ENCODE results near the gene KIRREL3.

KIRREL3 gene

GRCh38 chr11:126701520-126701897 lies 299.1 kb downstream of the KIRREL3 start:
- Mint-ChIP-seq H3K9me3 (no peaks in the 10 kb centered on the region), H3K4me3 (no peak overlapping the region), H3K27me3 (no peaks in the 10 kb centered on the region), H3K27ac (no peak overlapping the region), H3K4me1 (ENCODE audit: low read depth) (no peaks in the 10 kb centered on the region), H3K36me3 (ENCODE audit: low read depth) (no peaks in the 10 kb centered on the region)

GRCh38 chr11:126700768-126701519 lies 299.6 kb downstream of the KIRREL3 start:
- no peaks in the 10 kb centered on the region for H3K27me3 Mint-ChIP-seq
- H3K36me3 Mint-ChIP-seq (ENCODE audit: low read depth): no peaks in the 10 kb centered on the region
- H3K4me3 Mint-ChIP-seq: no peak overlapping the region
- no peaks in the 10 kb centered on the region for H3K4me1 Mint-ChIP-seq (ENCODE audit: low read depth)
- H3K9me3 Mint-ChIP-seq: no peaks in the 10 kb centered on the region
- H3K27ac Mint-ChIP-seq: no peak overlapping the region

- Mint-ChIP-seq H3K4me1 (ENCODE audit: low read depth) (no peaks in the 10 kb centered on the region), H3K36me3 (ENCODE audit: low read depth) (no peaks in the 10 kb centered on the region), H3K4me3 (no peak overlapping the region), H3K27me3 (no peaks in the 10 kb centered on the region), H3K9me3 (no peaks in the 10 kb centered on the region), H3K27ac (no peak overlapping the region)
Measured at GRCh38 chr11:126698576-126698975, 302.0 kb downstream of the KIRREL3 start.

- H3K27me3 Mint-ChIP-seq: no peaks in the 10 kb centered on the region
- H3K27ac Mint-ChIP-seq: no peak overlapping the region
- H3K36me3 Mint-ChIP-seq (ENCODE audit: low read depth): no peaks in the 10 kb centered on the region
- H3K9me3 Mint-ChIP-seq: no peaks in the 10 kb centered on the region
- H3K4me1 Mint-ChIP-seq (ENCODE audit: low read depth): no peaks in the 10 kb centered on the region
- no peak overlapping the region for H3K4me3 Mint-ChIP-seq
Measured at GRCh38 chr11:126697936-126698335, 302.6 kb downstream of the KIRREL3 start.

DNA sequence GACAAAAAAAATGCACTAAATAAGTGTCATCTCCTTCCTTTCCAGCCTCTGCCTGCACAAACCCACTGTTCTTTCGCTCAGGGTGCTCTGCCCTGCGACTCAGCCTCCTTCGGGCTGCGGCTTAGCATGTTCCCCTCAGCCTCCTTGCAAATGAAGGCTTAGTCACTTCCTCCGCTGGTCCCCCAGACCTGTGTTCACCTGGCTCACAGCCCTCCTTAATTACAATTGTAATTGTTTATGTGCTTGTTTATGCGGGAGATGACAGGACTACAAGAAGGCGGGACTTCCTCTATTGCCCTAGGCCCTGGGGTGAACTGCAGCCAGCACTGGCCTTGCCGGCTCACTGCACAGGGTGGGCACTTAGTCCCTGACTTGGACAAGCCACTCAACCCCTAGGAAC lies 303.6 kb downstream of the KIRREL3 start:
- H3K4me1 Mint-ChIP-seq (ENCODE audit: low read depth): no peaks in the 10 kb centered on the region
- no peak overlapping the region for H3K27ac Mint-ChIP-seq
- H3K9me3 Mint-ChIP-seq: no peaks in the 10 kb centered on the region
- H3K4me3 Mint-ChIP-seq: no peak overlapping the region
- no peaks in the 10 kb centered on the region for H3K36me3 Mint-ChIP-seq (ENCODE audit: low read depth)
- H3K27me3 Mint-ChIP-seq: peaks cover under 1% of the 10 kb centered on the region

GRCh38 chr11:126695293-126695692 lies 305.3 kb downstream of the KIRREL3 start:
- peaks cover 5% of the 10 kb centered on the region for H3K27me3 Mint-ChIP-seq
- H3K4me1 Mint-ChIP-seq (ENCODE audit: low read depth): no peaks in the 10 kb centered on the region
- no peak overlapping the region for H3K4me3 Mint-ChIP-seq
- no peak overlapping the region for H3K27ac Mint-ChIP-seq
- H3K36me3 Mint-ChIP-seq (ENCODE audit: low read depth): no peaks in the 10 kb centered on the region
- peaks cover 4% of the 10 kb centered on the region for H3K9me3 Mint-ChIP-seq

- H3K27me3 Mint-ChIP-seq: peaks cover 5% of the 10 kb centered on the region
- peaks cover 4% of the 10 kb centered on the region for H3K9me3 Mint-ChIP-seq
- no peaks in the 10 kb centered on the region for H3K36me3 Mint-ChIP-seq (ENCODE audit: low read depth)
- H3K4me3 Mint-ChIP-seq: no peak overlapping the region
- no peak overlapping the region for H3K27ac Mint-ChIP-seq
- no peaks in the 10 kb centered on the region for H3K4me1 Mint-ChIP-seq (ENCODE audit: low read depth)
Measured at GRCh38 chr11:126694065-126694625, 306.4 kb downstream of the KIRREL3 start.

DNA sequence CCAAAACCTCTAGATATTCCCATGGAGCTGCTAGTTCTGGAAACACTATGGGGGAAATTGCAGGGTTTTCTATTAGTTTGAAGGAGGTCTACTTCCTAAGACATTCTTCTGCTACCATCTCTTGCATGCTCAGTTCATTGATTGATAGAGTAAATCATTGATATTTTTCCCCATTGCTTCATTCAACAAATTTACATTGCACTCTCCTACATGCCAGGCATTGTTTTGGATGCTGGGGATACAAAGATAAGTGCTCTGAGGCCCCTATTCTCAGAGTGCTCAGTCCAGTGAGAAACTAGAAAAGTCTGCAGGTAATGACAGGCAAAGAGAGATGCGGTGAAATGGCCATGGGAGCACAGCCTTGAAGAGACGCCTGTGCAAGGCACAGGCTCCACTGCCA lies 313.1 kb downstream of the KIRREL3 start:
- Mint-ChIP-seq H3K27me3 (peaks cover 5% of the 10 kb centered on the region), H3K36me3 (ENCODE audit: low read depth) (no peaks in the 10 kb centered on the region), H3K27ac (no peak overlapping the region), H3K9me3 (peaks cover 4% of the 10 kb centered on the region), H3K4me3 (no peak overlapping the region), H3K4me1 (ENCODE audit: low read depth) (no peaks in the 10 kb centered on the region)

- H3K9me3 Mint-ChIP-seq: peaks cover 4% of the 10 kb centered on the region
- no peak overlapping the region for H3K4me3 Mint-ChIP-seq
- no peaks in the 10 kb centered on the region for H3K36me3 Mint-ChIP-seq (ENCODE audit: low read depth)
- no peaks in the 10 kb centered on the region for H3K4me1 Mint-ChIP-seq (ENCODE audit: low read depth)
- H3K27me3 Mint-ChIP-seq: peaks cover 4% of the 10 kb centered on the region
- no peak overlapping the region for H3K27ac Mint-ChIP-seq
Measured at GRCh38 chr11:126686938-126687337, 313.6 kb downstream of the KIRREL3 start.

DNA sequence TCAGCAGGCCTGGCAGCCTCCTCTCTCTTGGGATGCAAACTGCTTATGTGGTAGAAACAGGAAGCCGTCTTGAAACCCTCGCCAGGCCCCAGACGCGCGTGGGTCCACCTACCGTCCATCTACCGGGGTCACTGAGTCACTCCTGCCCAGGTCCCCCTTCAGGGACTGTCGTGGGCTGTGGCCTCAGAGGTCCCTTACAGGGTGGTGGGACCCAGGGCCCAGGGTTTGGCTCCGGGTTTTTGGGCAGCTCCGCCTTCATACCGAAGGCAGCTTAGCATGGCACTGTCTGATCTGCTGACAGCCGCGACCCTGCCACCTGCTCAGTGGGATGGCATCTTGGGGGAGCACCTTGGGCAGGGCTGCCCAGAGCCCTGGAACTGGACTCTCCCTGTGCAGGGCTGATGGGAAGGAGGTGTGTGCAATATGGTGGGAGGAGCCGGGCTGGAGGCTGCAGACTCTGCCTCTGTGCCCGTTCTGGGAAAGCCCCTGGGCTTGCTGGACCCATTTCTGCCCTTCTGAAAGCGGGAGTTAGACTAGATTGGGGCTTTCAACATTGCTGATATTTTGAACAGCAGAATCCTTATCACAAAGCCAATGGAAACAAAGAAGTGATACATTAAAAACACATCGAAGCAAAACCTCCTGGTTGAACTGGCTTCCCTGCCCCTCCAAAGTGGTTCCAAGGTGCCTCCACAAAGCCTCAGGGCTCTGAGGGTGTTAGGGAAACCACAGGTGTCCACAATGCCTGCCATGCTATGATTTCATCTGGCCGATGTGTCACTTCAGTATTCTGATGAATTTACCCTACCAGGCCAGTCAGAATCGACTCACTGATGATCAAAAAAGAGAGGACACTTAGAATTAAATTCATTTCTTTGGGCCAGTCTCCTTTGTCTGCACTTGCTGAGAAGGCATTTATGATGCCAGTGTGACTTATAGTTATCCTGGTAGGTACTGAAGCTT lies 316.5 kb downstream of the KIRREL3 start:
- no peaks in the 10 kb centered on the region for H3K4me1 Mint-ChIP-seq (ENCODE audit: low read depth)
- H3K27me3 Mint-ChIP-seq: no peaks in the 10 kb centered on the region
- H3K4me3 Mint-ChIP-seq: no peak overlapping the region
- no peaks in the 10 kb centered on the region for H3K9me3 Mint-ChIP-seq
- H3K27ac Mint-ChIP-seq: no peak overlapping the region
- no peaks in the 10 kb centered on the region for H3K36me3 Mint-ChIP-seq (ENCODE audit: low read depth)

DNA sequence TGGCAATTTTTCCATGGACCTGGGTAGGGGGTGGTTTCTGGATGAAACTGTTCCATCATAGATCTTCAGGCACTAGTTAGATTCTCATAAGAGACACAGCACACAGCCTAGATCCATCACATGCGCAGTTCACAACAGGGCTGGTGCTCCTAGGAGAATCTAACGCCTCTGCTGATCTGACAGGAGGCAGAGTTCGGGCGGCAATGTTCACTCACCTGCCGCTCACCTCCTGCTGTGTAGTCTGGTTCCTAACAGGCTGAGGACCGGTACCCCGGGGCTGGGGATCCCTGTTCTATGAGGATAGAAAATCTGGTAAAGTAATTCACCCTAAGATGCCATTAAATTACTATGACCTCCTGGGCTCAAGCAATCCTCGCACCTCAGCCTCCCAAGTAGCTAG lies 318.0 kb downstream of the KIRREL3 start:
- H3K4me1 Mint-ChIP-seq (ENCODE audit: low read depth): no peaks in the 10 kb centered on the region
- no peaks in the 10 kb centered on the region for H3K27me3 Mint-ChIP-seq
- no peak overlapping the region for H3K27ac Mint-ChIP-seq
- no peaks in the 10 kb centered on the region for H3K36me3 Mint-ChIP-seq (ENCODE audit: low read depth)
- H3K9me3 Mint-ChIP-seq: no peaks in the 10 kb centered on the region
- no peak overlapping the region for H3K4me3 Mint-ChIP-seq

DNA sequence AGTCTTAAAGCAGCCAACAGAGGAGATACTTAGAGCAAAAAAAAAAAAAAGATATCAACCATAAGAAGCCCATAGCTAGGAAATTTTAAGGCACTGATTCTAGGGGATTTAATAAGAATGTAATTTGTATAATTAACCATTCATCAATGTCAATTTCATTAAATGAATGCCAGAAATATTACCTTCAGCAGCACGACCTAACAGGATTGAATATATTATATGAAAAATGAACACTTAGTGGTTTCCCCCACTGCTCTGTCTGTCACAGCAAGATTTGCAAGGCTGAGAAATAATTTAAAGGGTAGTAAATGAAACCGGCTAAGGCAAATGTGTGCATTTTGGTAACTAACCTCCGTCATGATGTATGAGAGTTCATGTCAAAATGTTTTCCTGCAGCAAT lies 319.9 kb downstream of the KIRREL3 start:
- Mint-ChIP-seq H3K4me3 (no peak overlapping the region), H3K27ac (no peak overlapping the region), H3K36me3 (ENCODE audit: low read depth) (no peaks in the 10 kb centered on the region), H3K9me3 (no peaks in the 10 kb centered on the region), H3K4me1 (ENCODE audit: low read depth) (no peaks in the 10 kb centered on the region), H3K27me3 (no peaks in the 10 kb centered on the region)

- no peaks in the 10 kb centered on the region for H3K27me3 Mint-ChIP-seq
- H3K36me3 Mint-ChIP-seq (ENCODE audit: low read depth): no peaks in the 10 kb centered on the region
- no peaks in the 10 kb centered on the region for H3K9me3 Mint-ChIP-seq
- no peak overlapping the region for H3K4me3 Mint-ChIP-seq
- H3K27ac Mint-ChIP-seq: no peak overlapping the region
- no peaks in the 10 kb centered on the region for H3K4me1 Mint-ChIP-seq (ENCODE audit: low read depth)
Measured at GRCh38 chr11:126680131-126680530, 320.4 kb downstream of the KIRREL3 start.

- Mint-ChIP-seq H3K4me3 (no peak overlapping the region), H3K27ac (no peak overlapping the region), H3K27me3 (no peaks in the 10 kb centered on the region), H3K4me1 (ENCODE audit: low read depth) (no peaks in the 10 kb centered on the region), H3K9me3 (no peaks in the 10 kb centered on the region), H3K36me3 (ENCODE audit: low read depth) (no peaks in the 10 kb centered on the region)
Measured at GRCh38 chr11:126679033-126679432, 321.5 kb downstream of the KIRREL3 start.

GRCh38 chr11:126676536-126676935 lies 324.0 kb downstream of the KIRREL3 start:
- no peak overlapping the region for H3K27ac Mint-ChIP-seq
- H3K27me3 Mint-ChIP-seq: peaks cover 1% of the 10 kb centered on the region
- H3K36me3 Mint-ChIP-seq (ENCODE audit: low read depth): no peaks in the 10 kb centered on the region
- no peak overlapping the region for H3K4me3 Mint-ChIP-seq
- H3K4me1 Mint-ChIP-seq (ENCODE audit: low read depth): no peaks in the 10 kb centered on the region
- H3K9me3 Mint-ChIP-seq: no peaks in the 10 kb centered on the region
